T-cell (primary cell): ENCODE results near the gene ZNF442. TPM values are rescaled to one million over a fixed set of nuclear protein-coding genes. Genes with fewer than 3 reads are reported as not detected.
"Not testable (repeated sequence)": the region's sequence is repeated elsewhere in the genome, so short reads cannot be mapped to it uniquely, and the experiment has no call there.

ENCODE experiments used
- ATAC-seq, 4 experiments: fragments of 200-7000 bp in 3 of 4; fragments of 150-1000 bp in 1 of 4; cut with Tn5 transposase; replicated peaks in 1 of 4; 1 replicate in 3 of 4; 2 replicates in 1 of 4; pipeline ENCODE4 v1.10.0; 2021; ENCODE audit warnings: moderate library complexity in 3 of 4, mild to moderate bottlenecking in 2 of 4, moderate number of reproducible peaks in 1 of 4
- CTCF ChIA-PET, 2 donors: fragments of 300-600 bp; sonication (Branson Sonifier 250); formaldehyde crosslinking; loops; one replicate each; lab custom pipeline; 2022; ENCODE audit warnings: antibody characterized with exemption in 2 of 2; lab: Charles Lee
- POLR2A ChIA-PET, 2 donors: fragments of 300-600 bp; sonication (Branson Sonifier 250); formaldehyde crosslinking; loops; one replicate each; lab custom pipeline; 2022; ENCODE audit warnings: antibody characterized with exemption in 2 of 2; lab: Charles Lee
- DNase-seq, 35 experiments: peaks; one replicate each; pipeline versions ENCODE4 v3.0.0 to v3.0.0-alpha.2; 2013 to 2023
- H3K27ac ChIP-seq: one replicate; pipeline ENCODE4 v1.5.1; 2013; ENCODE audit warnings: low read length
- H3K27me3 ChIP-seq, 2 experiments: replicated peaks in 1 of 2; 1 replicate in 1 of 2; 2 replicates in 1 of 2; pipeline versions ENCODE4 v1.6.1 to v1.7.0; 2013; ENCODE audit warnings: low read length in 1 of 2, mixed read lengths in 1 of 2; ENCODE audit not compliant: control insufficient read depth in 2 of 2, insufficient read depth in 2 of 2; ENCODE audit errors: extremely low read depth in 1 of 2
- H3K36me3 ChIP-seq, 2 donors: 1 replicate in 1 of 2; 2 replicates in 1 of 2; pipeline versions ENCODE4 v1.6.1 to v1.7.0; 2013; ENCODE audit warnings: low read length in 1 of 2; ENCODE audit not compliant: control insufficient read depth in 2 of 2, insufficient read depth in 1 of 2; ENCODE audit errors: extremely low read depth in 1 of 2
- H3K4me1 ChIP-seq, 2 experiments: 1 replicate in 1 of 2; 2 replicates in 1 of 2; pipeline versions ENCODE4 v1.6.1 to v1.7.0; 2013; ENCODE audit warnings: low read length in 2 of 2, mixed read lengths in 1 of 2; ENCODE audit not compliant: insufficient read depth in 2 of 2, control insufficient read depth in 1 of 2; ENCODE audit errors: extremely low read depth in 1 of 2
- H3K4me3 ChIP-seq, 2 donors: 1 replicate in 1 of 2; 2 replicates in 1 of 2; pipeline versions ENCODE4 v1.5.1 to v1.7.0; 2013; ENCODE audit warnings: mild to moderate bottlenecking in 2 of 2, low read length in 1 of 2, moderate library complexity in 1 of 2; ENCODE audit not compliant: control insufficient read depth in 1 of 2; ENCODE audit errors: extremely low read depth in 1 of 2
- H3K9me3 ChIP-seq: 2 replicates; pipeline ENCODE4 v1.7.0; 2013
- H3K27ac Mint-ChIP-seq, 2 donors: one replicate each; pipeline ENCODE4 v1.8.0; 2020 to 2021; ENCODE audit warnings: mild to moderate bottlenecking in 2 of 2, mixed read lengths in 2 of 2
- H3K27me3 Mint-ChIP-seq, 2 donors: one replicate each; pipeline ENCODE4 v1.8.0; 2021 to 2022; ENCODE audit warnings: mixed read lengths in 2 of 2
- H3K36me3 Mint-ChIP-seq: one replicate; pipeline ENCODE4 v1.8.0; 2021; ENCODE audit warnings: mixed read lengths
- H3K4me1 Mint-ChIP-seq, 3 donors: one replicate each; pipeline ENCODE4 v1.8.0; 2020 to 2022; ENCODE audit warnings: mixed read lengths in 3 of 3, mild to moderate bottlenecking in 1 of 3
- H3K4me3 Mint-ChIP-seq, 3 donors: one replicate each; pipeline ENCODE4 v1.8.0; 2020 to 2022; ENCODE audit warnings: mild to moderate bottlenecking in 3 of 3, mixed read lengths in 3 of 3, moderate library complexity in 3 of 3
- H3K9me3 Mint-ChIP-seq, 3 donors: one replicate each; pipeline ENCODE4 v1.8.0; 2020 to 2022; ENCODE audit warnings: mixed read lengths in 3 of 3
- WGBS: methylation state at CpG from one replicate; pipeline ENCODE4 v1.1.5; 2013; ENCODE audit warnings: missing lambda C conversion rate; ENCODE audit not compliant: insufficient coverage; 5-methylcytosine and 5-hydroxymethylcytosine counted together
- total RNA-seq, 35 experiments: library from RNA in 6 of 35; stranded (reverse) in 6 of 35; fragments of 120-200 nt in 1 of 35; gene quantifications; one replicate each; pipeline versions ENCODE4 v1.2.1 to v1.2.4 and lab custom pipeline; 2013 to 2026

ZNF442 gene
- total RNA-seq, 5 donors from 2014 or later (not counting 1 experiment from before 2014, with no cell fraction given): 0.98 to 3.8 (median 2.4) TPM

GRCh38 chr19:12386365-12386764 lies 20.9 kb upstream of the ZNF442 start:
- POLR2A ChIA-PET, H3K4me3 ChIP-seq, H3K27me3 ChIP-seq, H3K36me3 ChIP-seq, H3K9me3 ChIP-seq, H3K4me1 Mint-ChIP-seq, ATAC-seq, DNase-seq, H3K27ac Mint-ChIP-seq, H3K27ac ChIP-seq, H3K27me3 Mint-ChIP-seq, H3K4me1 ChIP-seq, H3K4me3 Mint-ChIP-seq: not testable (repeated sequence)
- H3K36me3 Mint-ChIP-seq: peaks cover 46% of the 10 kb centered on the region
- H3K9me3 Mint-ChIP-seq: peaks cover 3 to 36% (median 21%) of the 10 kb centered on the region in 3 donors
- no CpG with 5 or more reads among the region's 2 CpGs for WGBS
- CTCF ChIA-PET: interaction anchor here in 1 of 2 donors (0.6 kb wide), 1 partner anchor 287 kb away, joined by 3 read pairs; no protein-coding TSS in a partner anchor

GRCh38 chr19:12380444-12380737 lies 14.9 kb upstream of the ZNF442 start:
- no peak overlapping the region for H3K4me3 Mint-ChIP-seq
- peaks cover 42% of the 10 kb centered on the region for H3K36me3 Mint-ChIP-seq
- ChIA-PET POLR2A (no interaction called here), CTCF (no interaction called here)
- no peaks in the 10 kb centered on the region for H3K27me3 Mint-ChIP-seq
- DNase-seq (no peak), ATAC-seq (no peak)
- no peak overlapping the region for H3K27ac Mint-ChIP-seq
- Histone ChIP-seq H3K27me3 (no peaks in the 10 kb centered on the region), H3K4me3 (no peak overlapping the region), H3K4me1 (no peaks in the 10 kb centered on the region), H3K27ac (no peak overlapping the region), H3K36me3 (peaks cover 3 to 6% of the 10 kb centered on the region in 2 donors), H3K9me3 (peaks cover 2% of the 10 kb centered on the region)
- H3K9me3 Mint-ChIP-seq: peaks cover 6 to 52% (median 43%) of the 10 kb centered on the region in 3 donors
- H3K4me1 Mint-ChIP-seq: no peaks in the 10 kb centered on the region
- no CpG with 5 or more reads among the region's 2 CpGs for WGBS

GRCh38 chr19:12379732-12380443 lies 14.4 kb upstream of the ZNF442 start:
- no peak for DNase-seq
- Mint-ChIP-seq H3K27me3 (no peaks in the 10 kb centered on the region), H3K27ac (no peak overlapping the region), H3K4me3 (no peak overlapping the region), H3K4me1 (no peaks in the 10 kb centered on the region), H3K9me3 (peaks cover 8 to 51% (median 41%) of the 10 kb centered on the region in 3 donors), H3K36me3 (peaks cover 45% of the 10 kb centered on the region)
- peaks cover 2% of the 10 kb centered on the region for H3K9me3 ChIP-seq
- 100% methylated on average over 1 of the region's 5 CpGs for WGBS
- H3K27me3 ChIP-seq: no peaks in the 10 kb centered on the region
- H3K4me3 ChIP-seq: no peak overlapping the region
- ChIA-PET CTCF (no interaction called here), POLR2A (no interaction called here)
- no peaks in the 10 kb centered on the region for H3K4me1 ChIP-seq
- no peak overlapping the region for H3K27ac ChIP-seq
- ATAC-seq: no peak
- peaks cover 3 to 6% of the 10 kb centered on the region in 2 donors for H3K36me3 ChIP-seq

GRCh38 chr19:12374026-12374425 lies 8.5 kb upstream of the ZNF442 start:
- peaks cover 8 to 28% (median 24%) of the 10 kb centered on the region in 3 donors for H3K9me3 Mint-ChIP-seq
- Histone ChIP-seq H3K4me3 (no peak overlapping the region), H3K36me3 (no peaks in the 10 kb centered on the region), H3K27me3 (no peaks in the 10 kb centered on the region), H3K9me3 (peaks cover 2% of the 10 kb centered on the region), H3K27ac (no peak overlapping the region), H3K4me1 (no peaks in the 10 kb centered on the region)
- H3K4me3 Mint-ChIP-seq: no peak overlapping the region
- no CpG with 5 or more reads among the region's 1 CpG for WGBS
- ATAC-seq (no peak), DNase-seq (no peak)
- ChIA-PET POLR2A (no interaction called here), CTCF (no interaction called here)
- H3K27me3 Mint-ChIP-seq: no peaks in the 10 kb centered on the region
- no peaks in the 10 kb centered on the region for H3K4me1 Mint-ChIP-seq
- no peak overlapping the region for H3K27ac Mint-ChIP-seq
- peaks cover 12% of the 10 kb centered on the region for H3K36me3 Mint-ChIP-seq

- peaks cover 4% of the 10 kb centered on the region for H3K36me3 Mint-ChIP-seq
- peaks cover 0 to 6% of the 10 kb centered on the region in 2 donors for H3K27me3 Mint-ChIP-seq
- Histone ChIP-seq H3K27ac (no peak overlapping the region), H3K4me1 (peaks cover 6 to 13% of the 10 kb centered on the region in 2 experiments), H3K4me3 (peak overlapping the region; percentile 67 to 70), H3K36me3 (no peaks in the 10 kb centered on the region), H3K9me3 (no peaks in the 10 kb centered on the region), H3K27me3 (peaks cover 0 to 14% of the 10 kb centered on the region in 2 experiments)
- peak in 10 of 35 experiments; percentile 0 to 13 (median 3) for DNase-seq
- H3K9me3 Mint-ChIP-seq: no peaks in the 10 kb centered on the region
- H3K27ac Mint-ChIP-seq: peak overlapping the region; percentile 59 to 71
- POLR2A ChIA-PET: interaction anchor here (0.6 to 0.7 kb wide), 2 partner anchors 260 to 400 kb away, joined by 3 to 4 read pairs; no protein-coding TSS in a partner anchor
- H3K4me1 Mint-ChIP-seq: peaks cover 23 to 27% (median 24%) of the 10 kb centered on the region in 3 donors
- peak in 1 of 4 experiments; percentile 5 for ATAC-seq
- CTCF ChIA-PET: interaction anchor here in 1 of 2 donors (1.1 kb wide), 1 partner anchor 31 kb away, joined by 5 read pairs; the partner anchor contains the start of gene ZNF563
- peak overlapping the region; percentile 94 to 95 (median 95) for H3K4me3 Mint-ChIP-seq
- 7% methylated on average over 23 of the region's 28 CpGs for WGBS
Observed at GRCh38 chr19:12364391-12365235, 870 bp downstream of the ZNF442 start.

GRCh38 chr19:12362236-12362635 lies 3.2 kb downstream of the ZNF442 start:
- Histone ChIP-seq H3K27me3 (peaks cover 0 to 14% of the 10 kb centered on the region in 2 experiments), H3K4me1 (peaks cover 6 to 13% of the 10 kb centered on the region in 2 experiments)
- H3K4me1 Mint-ChIP-seq: peaks cover 23 to 27% (median 24%) of the 10 kb centered on the region in 3 donors
- WGBS: 97% methylated on average over 18 of the region's 30 CpGs
- H3K27ac Mint-ChIP-seq, H3K36me3 Mint-ChIP-seq, H3K9me3 ChIP-seq, H3K27me3 Mint-ChIP-seq, POLR2A ChIA-PET, H3K9me3 Mint-ChIP-seq, H3K36me3 ChIP-seq, DNase-seq, H3K4me3 ChIP-seq, H3K27ac ChIP-seq, CTCF ChIA-PET, H3K4me3 Mint-ChIP-seq, ATAC-seq: not testable (repeated sequence)
